Measurements from ENCODE around the gene B4GALNT3.
A peak's percentile ranks its signal among the peaks of the same experiment; 100 is the strongest.
"Not testable (repeated sequence)": the region's sequence is repeated elsewhere in the genome, so short reads cannot be mapped to it uniquely, and the experiment has no call there.

Gene B4GALNT3

GRCh38 chr12:572532-572899, 112.8 kb downstream of the B4GALNT3 start:
- no peak for TF ChIP-seq CTCF (IDR thresholded peaks at IDR 0.05; ENCODE audit: extremely low read depth, insufficient read depth, missing control alignments)
- no peak for DNase-seq (ENCODE audit: low spot score)
- in situ Hi-C loops (cut with MboI; ENCODE audit: low pct_unique_long_range_greater_than_20kb, low sequenced_read_pairs, unreplicated experiment), result loop anchor here (5.0 to 25.0 kb wide), 2 partner anchors 240 to 365 kb away; partner anchors contain the start of gene RAD52

GRCh38 chr12:573232-573631, 113.5 kb downstream of the B4GALNT3 start:
- TF ChIP-seq CTCF (IDR thresholded peaks at IDR 0.05; ENCODE audit: extremely low read depth, insufficient read depth, missing control alignments), result no peak
- in situ Hi-C loops (cut with MboI; ENCODE audit: low pct_unique_long_range_greater_than_20kb, low sequenced_read_pairs, unreplicated experiment), result loop anchor here (5.0 to 25.0 kb wide), 2 partner anchors 239 to 364 kb away; partner anchors contain the start of gene RAD52
- no peak for DNase-seq (ENCODE audit: low spot score)

GRCh38 chr12:574475-575128, 114.9 kb downstream of the B4GALNT3 start:
- DNase-seq (ENCODE audit: low spot score), result no peak
- in situ Hi-C loops (cut with MboI; ENCODE audit: low pct_unique_long_range_greater_than_20kb, low sequenced_read_pairs, unreplicated experiment), result loop anchor here (5.0 to 25.0 kb wide), 2 partner anchors 238 to 363 kb away; partner anchors contain the start of gene RAD52

GRCh38 chr12:575129-575502, 115.4 kb downstream of the B4GALNT3 start:
- no peak for TF ChIP-seq CTCF (IDR thresholded peaks at IDR 0.05; ENCODE audit: extremely low read depth, insufficient read depth, missing control alignments)
- in situ Hi-C loops (cut with MboI; ENCODE audit: low pct_unique_long_range_greater_than_20kb, low sequenced_read_pairs, unreplicated experiment), result no loop called here
- no peak for DNase-seq (ENCODE audit: low spot score)

More at GRCh38 chr12:574475-575128, 114.9 kb downstream of the B4GALNT3 start:
- TF ChIP-seq CTCF (IDR thresholded peaks at IDR 0.05; ENCODE audit: extremely low read depth, insufficient read depth, missing control alignments), result no peak

GRCh38 chr12:575948-576614, 116.3 kb downstream of the B4GALNT3 start:
- peak; percentile 92 for DNase-seq (ENCODE audit: low spot score)
- TF ChIP-seq CTCF (IDR thresholded peaks at IDR 0.05; ENCODE audit: extremely low read depth, insufficient read depth, missing control alignments), result peak; percentile 97
- in situ Hi-C loops (cut with MboI; ENCODE audit: low pct_unique_long_range_greater_than_20kb, low sequenced_read_pairs, unreplicated experiment), result no loop called here

GRCh38 chr12:576615-577110, 116.9 kb downstream of the B4GALNT3 start:
- TF ChIP-seq CTCF (IDR thresholded peaks at IDR 0.05; ENCODE audit: extremely low read depth, insufficient read depth, missing control alignments), result no peak
- in situ Hi-C loops (cut with MboI; ENCODE audit: low pct_unique_long_range_greater_than_20kb, low sequenced_read_pairs, unreplicated experiment), result no loop called here
- no peak for DNase-seq (ENCODE audit: low spot score)

- in situ Hi-C loops (cut with MboI; ENCODE audit: low pct_unique_long_range_greater_than_20kb, low sequenced_read_pairs, unreplicated experiment); DNase-seq (ENCODE audit: low spot score): not testable (repeated sequence)
Measured at GRCh38 chr12:577994-578747, 118.4 kb downstream of the B4GALNT3 start.
